Measurements from ENCODE around the gene SPTBN5. TPM values are rescaled to one million over a fixed set of nuclear protein-coding genes. Genes with fewer than 3 reads are reported as not detected.

The SPTBN5 gene
- polyA plus RNA-seq, 1 donor from 2014 or later: 0.01 TPM

DNA sequence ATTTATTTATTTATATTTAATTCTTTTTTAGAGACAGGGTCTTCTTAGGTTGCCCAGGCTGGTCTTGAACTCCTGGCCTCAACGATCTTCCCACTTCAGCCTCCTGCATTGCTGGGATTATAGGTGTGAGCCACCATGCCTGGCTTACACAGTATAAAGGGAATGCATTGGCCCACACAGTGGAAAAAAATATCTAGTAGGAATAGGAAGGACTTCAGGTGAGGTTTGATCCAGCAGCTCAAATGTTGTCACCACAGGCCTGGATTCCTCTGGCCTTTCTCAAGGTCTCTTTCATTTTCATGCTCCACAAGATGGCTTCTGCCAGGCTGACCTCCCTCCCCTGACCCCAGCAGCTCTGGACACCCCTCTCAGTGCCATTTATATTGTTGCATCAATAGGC is 2.1 kb upstream of the SPTBN5 start:
- H2AFZ ChIP-seq (ENCODE audit: low read depth, low read length): no peak overlapping the region
- TF ChIP-seq EZH2 (IDR thresholded peaks at IDR 0.05; ENCODE audit: borderline replicate concordance, insufficient read depth, low read length, poor library complexity, severe bottlenecking) (no peak), TAF1 (IDR thresholded peaks at IDR 0.05; ENCODE audit: low read depth) (no peak), POLR2AphosphoS5 (IDR thresholded peaks at IDR 0.05) (no peak), SMC3 (conservative IDR thresholded peaks at IDR 0.05; ENCODE audit: poor library complexity) (no peak), RAD21 (conservative IDR thresholded peaks at IDR 0.05) (no peak), EP300 (conservative IDR thresholded peaks at IDR 0.05; ENCODE audit: poor library complexity, severe bottlenecking) (no peak), MXI1 (conservative IDR thresholded peaks at IDR 0.05; ENCODE audit: poor library complexity, severe bottlenecking) (no peak)
- TF ChIP-seq, protein P1, sequence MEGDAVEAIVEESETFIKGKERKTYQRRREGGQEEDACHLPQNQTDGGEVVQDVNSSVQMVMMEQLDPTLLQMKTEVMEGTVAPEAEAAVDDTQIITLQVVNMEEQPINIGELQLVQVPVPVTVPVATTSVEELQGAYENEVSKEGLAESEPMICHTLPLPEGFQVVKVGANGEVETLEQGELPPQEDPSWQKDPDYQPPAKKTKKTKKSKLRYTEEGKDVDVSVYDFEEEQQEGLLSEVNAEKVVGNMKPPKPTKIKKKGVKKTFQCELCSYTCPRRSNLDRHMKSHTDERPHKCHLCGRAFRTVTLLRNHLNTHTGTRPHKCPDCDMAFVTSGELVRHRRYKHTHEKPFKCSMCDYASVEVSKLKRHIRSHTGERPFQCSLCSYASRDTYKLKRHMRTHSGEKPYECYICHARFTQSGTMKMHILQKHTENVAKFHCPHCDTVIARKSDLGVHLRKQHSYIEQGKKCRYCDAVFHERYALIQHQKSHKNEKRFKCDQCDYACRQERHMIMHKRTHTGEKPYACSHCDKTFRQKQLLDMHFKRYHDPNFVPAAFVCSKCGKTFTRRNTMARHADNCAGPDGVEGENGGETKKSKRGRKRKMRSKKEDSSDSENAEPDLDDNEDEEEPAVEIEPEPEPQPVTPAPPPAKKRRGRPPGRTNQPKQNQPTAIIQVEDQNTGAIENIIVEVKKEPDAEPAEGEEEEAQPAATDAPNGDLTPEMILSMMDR (IDR thresholded peaks at IDR 0.05; ENCODE audit: poor library complexity, severe bottlenecking): no peak
- TF ChIP-seq, protein P2, sequence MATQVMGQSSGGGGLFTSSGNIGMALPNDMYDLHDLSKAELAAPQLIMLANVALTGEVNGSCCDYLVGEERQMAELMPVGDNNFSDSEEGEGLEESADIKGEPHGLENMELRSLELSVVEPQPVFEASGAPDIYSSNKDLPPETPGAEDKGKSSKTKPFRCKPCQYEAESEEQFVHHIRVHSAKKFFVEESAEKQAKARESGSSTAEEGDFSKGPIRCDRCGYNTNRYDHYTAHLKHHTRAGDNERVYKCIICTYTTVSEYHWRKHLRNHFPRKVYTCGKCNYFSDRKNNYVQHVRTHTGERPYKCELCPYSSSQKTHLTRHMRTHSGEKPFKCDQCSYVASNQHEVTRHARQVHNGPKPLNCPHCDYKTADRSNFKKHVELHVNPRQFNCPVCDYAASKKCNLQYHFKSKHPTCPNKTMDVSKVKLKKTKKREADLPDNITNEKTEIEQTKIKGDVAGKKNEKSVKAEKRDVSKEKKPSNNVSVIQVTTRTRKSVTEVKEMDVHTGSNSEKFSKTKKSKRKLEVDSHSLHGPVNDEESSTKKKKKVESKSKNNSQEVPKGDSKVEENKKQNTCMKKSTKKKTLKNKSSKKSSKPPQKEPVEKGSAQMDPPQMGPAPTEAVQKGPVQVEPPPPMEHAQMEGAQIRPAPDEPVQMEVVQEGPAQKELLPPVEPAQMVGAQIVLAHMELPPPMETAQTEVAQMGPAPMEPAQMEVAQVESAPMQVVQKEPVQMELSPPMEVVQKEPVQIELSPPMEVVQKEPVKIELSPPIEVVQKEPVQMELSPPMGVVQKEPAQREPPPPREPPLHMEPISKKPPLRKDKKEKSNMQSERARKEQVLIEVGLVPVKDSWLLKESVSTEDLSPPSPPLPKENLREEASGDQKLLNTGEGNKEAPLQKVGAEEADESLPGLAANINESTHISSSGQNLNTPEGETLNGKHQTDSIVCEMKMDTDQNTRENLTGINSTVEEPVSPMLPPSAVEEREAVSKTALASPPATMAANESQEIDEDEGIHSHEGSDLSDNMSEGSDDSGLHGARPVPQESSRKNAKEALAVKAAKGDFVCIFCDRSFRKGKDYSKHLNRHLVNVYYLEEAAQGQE (IDR thresholded peaks at IDR 0.05; ENCODE audit: borderline replicate concordance): no peak
- no peaks in the 10 kb centered on the region for H3K79me2 ChIP-seq (replicated peaks; ENCODE audit: insufficient read depth, low read length)
- H4K20me1 ChIP-seq (ENCODE audit: insufficient read depth): no peaks in the 10 kb centered on the region
- H3K9me2 ChIP-seq (ENCODE audit: insufficient read depth, low read length): no peaks in the 10 kb centered on the region
- H3K36me3 ChIP-seq (ENCODE audit: insufficient read depth, low read length): no peaks in the 10 kb centered on the region
- no peak overlapping the region for H3K27ac ChIP-seq (ENCODE audit: low read length)
- no peaks in the 10 kb centered on the region for H3K27me3 ChIP-seq (ENCODE audit: insufficient read depth, low read depth, low read length)
- H3F3A ChIP-seq (ENCODE audit: insufficient read depth, low read length, poor library complexity, severe bottlenecking): no peaks in the 10 kb centered on the region
- no peak overlapping the region for H3K9ac ChIP-seq (ENCODE audit: low read length)
- H3K4me2 ChIP-seq (ENCODE audit: low read length): no peak overlapping the region
- H3K9me3 ChIP-seq (ENCODE audit: low read length): no peaks in the 10 kb centered on the region
- H3K4me3 ChIP-seq (ENCODE audit: low read length): no peak overlapping the region

DNA sequence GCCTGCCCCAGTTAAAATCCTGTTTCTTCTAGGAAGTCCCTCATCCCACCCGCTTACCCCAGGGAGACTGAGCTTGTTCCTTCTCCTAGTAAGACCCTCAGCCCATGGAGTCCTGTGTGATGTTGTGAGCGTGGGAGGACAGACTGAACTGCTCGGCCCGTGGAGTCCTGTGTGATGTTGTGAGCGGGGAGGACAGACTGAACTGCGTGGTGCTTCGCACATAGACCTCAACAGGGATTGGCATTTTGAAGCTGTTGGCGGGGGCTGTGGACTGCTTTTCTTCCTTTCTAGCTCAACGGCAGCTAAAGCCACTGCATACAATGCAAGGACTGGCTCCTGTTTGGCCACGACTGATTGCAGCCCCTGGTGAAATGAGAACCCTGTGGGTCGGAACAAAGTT is 1.6 kb upstream of the SPTBN5 start:
- no peaks in the 10 kb centered on the region for H3F3A ChIP-seq (ENCODE audit: insufficient read depth, low read length, poor library complexity, severe bottlenecking)
- TF ChIP-seq POLR2AphosphoS5 (IDR thresholded peaks at IDR 0.05) (no peak), SMC3 (conservative IDR thresholded peaks at IDR 0.05; ENCODE audit: poor library complexity) (no peak), EZH2 (IDR thresholded peaks at IDR 0.05; ENCODE audit: borderline replicate concordance, insufficient read depth, low read length, poor library complexity, severe bottlenecking) (no peak), MXI1 (conservative IDR thresholded peaks at IDR 0.05; ENCODE audit: poor library complexity, severe bottlenecking) (no peak), EP300 (conservative IDR thresholded peaks at IDR 0.05; ENCODE audit: poor library complexity, severe bottlenecking) (no peak), RAD21 (conservative IDR thresholded peaks at IDR 0.05) (no peak), TAF1 (IDR thresholded peaks at IDR 0.05; ENCODE audit: low read depth) (no peak)
- TF ChIP-seq, protein P1 (IDR thresholded peaks at IDR 0.05; ENCODE audit: poor library complexity, severe bottlenecking): no peak
- TF ChIP-seq, protein P2 (IDR thresholded peaks at IDR 0.05; ENCODE audit: borderline replicate concordance): no peak
- H3K27ac ChIP-seq (ENCODE audit: low read length): no peak overlapping the region
- no peak overlapping the region for H3K4me3 ChIP-seq (ENCODE audit: low read length)
- H3K9me2 ChIP-seq (ENCODE audit: insufficient read depth, low read length): no peaks in the 10 kb centered on the region
- no peak overlapping the region for H2AFZ ChIP-seq (ENCODE audit: low read depth, low read length)
- no peaks in the 10 kb centered on the region for H3K79me2 ChIP-seq (replicated peaks; ENCODE audit: insufficient read depth, low read length)
- H3K27me3 ChIP-seq (ENCODE audit: insufficient read depth, low read depth, low read length): no peaks in the 10 kb centered on the region
- no peak overlapping the region for H3K4me2 ChIP-seq (ENCODE audit: low read length)
- no peaks in the 10 kb centered on the region for H3K9me3 ChIP-seq (ENCODE audit: low read length)
- no peaks in the 10 kb centered on the region for H4K20me1 ChIP-seq (ENCODE audit: insufficient read depth)
- H3K9ac ChIP-seq (ENCODE audit: low read length): no peak overlapping the region
- H3K36me3 ChIP-seq (ENCODE audit: insufficient read depth, low read length): no peaks in the 10 kb centered on the region
